Hematopoietic multipotent progenitor cell treated with erythropoietin and hydrocortisone succinate and interleukin-3 and kit ligand, for 8 days (in vitro differentiated cells): Measurements from ENCODE around the gene FAM170B.

ENCODE experiments used
- DNase-seq: peaks from one replicate; pipeline ENCODE4 v3.0.0-alpha.2; 2015

FAM170B gene

DNA sequence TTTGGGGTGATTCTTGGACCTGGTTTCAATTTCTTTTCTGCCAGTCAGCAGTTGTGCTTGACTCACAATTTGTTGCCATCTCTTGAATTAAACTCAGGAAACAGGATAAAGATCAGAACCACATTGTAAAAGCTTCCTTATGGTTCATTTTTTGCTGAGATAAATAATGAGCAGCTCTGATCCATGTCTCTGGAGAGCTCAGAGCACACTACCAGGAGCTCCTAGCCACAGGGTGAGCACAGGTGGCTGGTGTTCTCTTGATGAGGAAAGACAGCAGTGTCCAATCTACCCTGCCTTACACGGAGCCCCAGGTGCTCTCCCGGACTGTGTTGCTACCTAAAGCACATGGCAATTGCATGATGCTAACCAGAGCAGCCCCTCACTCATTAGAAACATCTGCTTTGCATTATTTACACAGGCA lies 17.2 kb upstream of the FAM170B start:
- DNase-seq, result no peak

- DNase-seq, result no peak
These were observed 16.6 kb upstream of the FAM170B start for GRCh38 chr10:49150426-49150825.

DNA sequence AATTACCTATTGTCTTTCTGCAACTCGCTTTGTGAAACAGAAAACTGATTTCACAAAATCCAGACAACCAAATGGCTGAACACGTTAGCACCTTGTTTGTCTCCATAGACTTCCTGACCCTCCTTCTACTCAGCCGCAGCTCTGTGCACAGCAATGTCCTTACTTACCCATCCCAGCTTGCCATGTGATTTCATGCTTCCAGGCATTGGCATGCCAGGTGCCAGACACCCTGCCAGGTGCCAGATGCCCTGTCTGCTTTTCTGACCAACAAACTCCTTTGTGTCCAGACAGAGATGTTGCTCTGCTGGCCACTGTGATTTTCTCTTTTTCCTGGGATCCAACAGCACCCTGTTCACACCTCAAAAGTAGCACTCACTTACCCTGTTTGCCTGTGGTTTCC lies 16.1 kb upstream of the FAM170B start:
- no peak for DNase-seq

DNA sequence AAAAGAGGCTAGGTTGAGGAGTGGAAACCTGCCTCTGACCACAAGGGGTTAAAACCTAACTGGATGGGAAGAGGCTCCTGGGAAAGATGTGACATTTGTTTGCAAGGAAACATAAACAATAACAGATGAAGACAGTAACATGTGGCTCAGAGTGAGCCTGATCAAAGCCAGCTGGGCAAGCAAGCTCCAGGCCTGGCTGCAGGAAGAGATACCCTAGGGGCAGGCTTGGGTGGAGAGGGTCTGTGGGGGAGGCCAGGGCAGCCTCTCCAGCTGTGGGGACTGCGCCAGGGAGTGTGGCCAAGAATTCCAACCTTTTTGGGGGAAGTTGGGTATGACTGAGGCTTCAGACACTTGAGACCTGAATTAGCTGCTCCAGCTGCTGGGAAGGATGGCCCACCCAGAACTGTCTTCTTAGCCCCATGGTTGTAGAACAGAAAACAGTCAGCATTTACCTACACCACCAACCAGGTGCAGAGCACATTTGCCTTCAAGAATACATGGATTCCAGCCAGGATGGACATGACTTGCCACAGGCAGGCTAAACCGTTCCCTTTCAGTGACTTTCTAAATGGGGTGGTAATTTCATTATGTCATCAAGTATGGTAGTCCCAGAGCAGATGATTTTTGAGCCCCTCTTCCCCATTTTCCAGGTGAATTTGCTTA lies 10.4 kb upstream of the FAM170B start:
- DNase-seq, result no peak

- no peak for DNase-seq
These were observed 9.4 kb upstream of the FAM170B start for GRCh38 chr10:49143249-49143648.

GRCh38 chr10:49141541-49142332 lies 7.9 kb upstream of the FAM170B start:
- DNase-seq, result no peak

DNA sequence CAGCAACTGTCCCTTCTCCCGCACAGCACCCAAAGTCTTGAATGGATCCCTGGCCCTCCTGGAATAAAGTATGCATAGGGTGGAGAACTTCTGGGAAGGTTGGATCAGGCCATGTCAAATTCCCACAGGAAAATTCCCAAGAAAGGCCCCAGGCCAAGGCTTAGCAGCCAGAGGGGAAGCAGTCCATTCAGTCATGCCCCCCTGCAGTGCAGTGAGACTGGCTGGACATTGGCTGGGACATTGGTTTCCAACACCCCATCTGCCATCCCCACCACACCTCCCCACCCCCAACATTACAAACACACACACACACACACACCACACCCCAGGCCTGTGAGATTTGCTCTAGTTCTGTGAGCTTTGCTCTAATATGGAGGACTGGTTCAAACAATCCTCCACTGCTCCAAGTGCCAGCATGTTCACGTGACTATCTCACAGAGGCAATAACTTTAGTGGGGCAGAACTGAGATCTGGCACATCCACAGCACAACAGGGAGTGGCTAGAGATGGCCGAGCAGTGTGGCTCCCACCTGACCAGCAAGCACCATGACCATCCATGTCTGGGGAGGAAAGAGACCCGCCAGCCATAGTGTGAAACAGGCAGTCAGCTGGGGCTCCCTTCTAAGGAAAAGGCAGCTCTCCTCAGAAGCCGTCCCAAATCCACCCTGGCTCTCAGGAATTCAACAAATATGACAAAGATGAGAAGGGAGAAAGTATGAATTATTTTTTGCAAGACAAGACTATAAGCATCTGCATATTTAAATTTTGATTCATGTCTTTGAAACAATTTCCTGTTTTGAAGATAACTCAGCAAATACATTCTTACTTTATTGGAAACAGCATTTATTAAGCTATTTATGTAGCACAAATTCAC lies 6.7 kb upstream of the FAM170B start:
- no peak for DNase-seq

DNA sequence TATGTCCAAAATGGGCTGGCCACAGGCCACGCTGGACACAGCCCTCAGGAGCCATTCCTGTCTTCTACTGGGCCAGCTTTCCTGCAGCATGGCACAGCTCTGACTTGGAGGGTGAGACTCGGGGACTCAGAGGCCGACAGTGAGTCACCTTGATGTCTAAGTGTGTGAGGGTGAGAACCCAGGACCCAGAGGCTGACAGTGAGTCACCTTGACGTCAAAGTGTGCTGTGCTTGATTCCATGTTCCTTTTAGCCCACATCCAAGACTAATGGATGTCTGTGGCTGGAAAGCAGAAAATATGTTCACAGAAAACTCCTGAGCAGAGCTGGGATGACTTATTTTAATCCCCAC lies 6.0 kb upstream of the FAM170B start:
- DNase-seq, result no peak

- DNase-seq, result no peak
These were observed 5.4 kb upstream of the FAM170B start for GRCh38 chr10:49139028-49139845.

DNA sequence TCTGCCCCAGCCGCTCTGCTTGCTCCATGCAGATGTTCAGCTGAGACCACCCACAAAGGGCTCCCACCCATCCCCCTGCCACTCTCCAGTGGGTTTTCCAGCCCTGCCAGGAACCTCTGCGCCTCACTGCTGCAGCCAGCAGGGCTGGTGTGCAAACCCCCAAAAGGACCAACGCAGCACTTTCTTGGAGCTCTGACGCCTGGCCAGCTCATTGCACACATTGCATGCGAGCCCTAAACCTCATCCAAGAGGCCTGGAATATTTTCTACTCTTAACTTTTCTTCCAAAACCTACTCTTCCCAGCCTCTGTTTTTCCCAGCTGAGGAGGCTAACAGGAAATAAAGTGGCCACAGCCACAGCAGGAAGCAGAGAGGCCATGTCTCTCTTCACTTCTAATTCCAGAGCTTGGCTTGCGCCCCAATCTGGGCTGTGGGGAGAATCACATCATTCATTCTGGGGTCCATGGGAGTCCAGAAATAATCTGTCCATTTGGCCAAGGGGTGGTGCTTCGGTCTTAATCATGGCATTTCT lies 4.6 kb upstream of the FAM170B start:
- no peak for DNase-seq

DNA sequence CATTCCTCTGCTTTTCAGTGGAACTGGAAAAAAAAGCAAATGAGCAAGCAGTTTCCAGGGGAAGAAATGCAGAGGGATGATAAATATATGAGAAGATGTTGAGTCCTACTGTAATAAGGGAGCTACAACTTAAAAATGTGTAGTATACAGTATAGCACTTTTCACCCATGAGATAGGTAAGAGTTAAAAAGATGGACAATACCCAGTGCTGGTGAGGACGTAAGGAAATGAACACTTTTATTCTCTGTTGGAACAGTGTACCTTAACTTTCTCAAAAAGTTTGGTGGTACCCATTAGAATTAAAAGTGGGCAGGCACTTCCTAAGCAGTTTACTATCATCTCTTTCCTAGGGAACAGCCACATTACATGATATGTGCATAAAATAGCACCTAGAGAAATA lies 2.7 kb upstream of the FAM170B start:
- DNase-seq, result no peak

GRCh38 chr10:49135575-49136313 lies 1.9 kb upstream of the FAM170B start:
- no peak for DNase-seq

DNA sequence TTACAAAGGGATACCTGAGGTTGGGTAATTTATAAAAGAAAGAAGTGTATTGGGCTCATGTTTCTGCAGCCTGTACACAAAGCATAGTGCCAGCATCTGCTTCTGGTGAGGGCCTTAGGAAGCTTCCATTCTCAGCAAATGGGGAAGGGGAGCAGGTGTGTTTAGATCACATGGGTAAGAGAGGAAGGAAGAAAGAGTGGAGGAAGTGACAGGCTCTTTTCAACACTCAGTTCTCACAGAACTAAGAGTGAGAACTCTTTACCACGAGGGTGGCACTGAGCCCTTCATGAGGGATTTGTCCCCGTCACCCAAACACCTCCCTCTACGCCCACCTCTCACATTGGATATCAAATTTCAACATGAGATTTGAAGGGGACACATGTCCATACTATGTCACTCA lies 506 bp upstream of the FAM170B start:
- no peak for DNase-seq

DNA sequence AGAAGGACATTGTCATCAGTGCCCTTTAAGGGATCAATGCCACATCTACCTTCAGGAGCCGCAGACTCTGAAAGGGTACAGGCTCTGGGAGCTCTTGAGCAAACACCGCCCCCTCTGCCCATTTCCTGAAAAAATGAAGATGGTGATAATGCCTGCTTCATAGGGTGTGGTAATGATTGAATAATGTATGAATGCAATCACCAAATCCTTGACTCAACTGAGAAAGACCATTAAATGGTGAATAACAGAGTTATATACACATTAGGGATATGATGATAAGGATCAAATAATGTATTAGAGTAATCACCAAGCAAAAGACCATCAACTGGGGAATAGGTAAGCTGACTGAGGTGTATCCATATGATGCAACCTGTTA lies 1.5 kb downstream of the FAM170B start:
- DNase-seq, result no peak

DNA sequence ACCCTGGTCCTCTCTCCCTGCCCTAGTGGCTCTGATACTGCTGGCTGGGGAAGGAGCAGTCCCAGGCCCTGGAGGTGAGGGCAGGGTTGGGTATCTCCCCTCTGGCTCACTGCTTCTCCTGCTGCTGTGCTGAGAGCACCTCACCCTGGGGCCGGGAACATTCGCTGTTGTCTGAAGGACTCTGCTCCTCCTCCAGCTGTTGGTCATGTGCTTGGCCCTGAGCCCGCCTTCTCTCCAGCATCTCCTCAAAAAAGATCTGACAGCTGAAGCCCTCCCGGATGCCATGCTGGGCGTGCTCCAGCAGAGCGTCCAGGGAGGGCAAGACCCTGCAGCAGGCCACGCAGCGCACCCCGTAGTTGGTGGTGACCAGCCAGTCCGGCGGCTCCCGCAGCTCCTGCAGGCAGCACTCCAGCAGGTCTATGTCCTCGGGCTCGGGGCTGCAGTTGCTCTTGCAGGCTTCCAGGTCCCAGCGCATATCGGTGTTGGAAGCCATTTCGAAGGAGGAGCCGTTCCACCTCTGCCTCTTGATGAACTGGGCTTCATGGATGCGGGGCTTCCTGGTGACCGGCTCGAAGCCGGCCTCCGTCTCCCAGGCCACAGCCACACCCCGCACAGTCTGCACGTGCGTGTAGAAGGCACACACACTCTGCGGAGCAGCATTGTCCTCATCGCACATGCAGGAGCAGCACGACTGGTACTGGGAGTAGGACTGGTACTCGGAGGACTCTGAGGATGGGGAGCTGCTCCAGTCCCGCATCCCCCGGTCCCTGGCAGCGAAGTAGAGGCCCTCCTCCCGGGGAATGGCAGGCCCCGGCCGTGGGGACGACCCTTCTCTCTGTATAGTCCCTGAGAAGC lies 2.1 kb downstream of the FAM170B start:
- DNase-seq, result no peak

DNA sequence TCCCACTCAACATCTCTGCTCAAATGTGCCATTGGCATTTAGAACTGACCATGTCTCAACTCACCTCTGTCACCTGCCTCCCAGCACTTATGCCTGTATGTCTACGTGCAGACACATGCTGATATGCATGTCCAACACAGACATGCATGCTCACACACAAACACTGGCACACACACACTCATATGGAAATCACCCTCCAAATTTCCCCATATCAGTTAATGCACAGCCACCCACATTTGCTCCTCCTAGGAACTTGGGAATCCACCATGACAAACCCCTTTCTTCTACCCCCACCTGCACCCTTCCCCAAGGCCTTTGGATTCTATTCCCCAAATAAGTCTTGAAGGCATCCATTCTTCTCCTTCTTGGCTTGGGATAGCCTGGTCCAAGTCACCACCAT lies 4.4 kb downstream of the FAM170B start:
- no peak for DNase-seq

DNA sequence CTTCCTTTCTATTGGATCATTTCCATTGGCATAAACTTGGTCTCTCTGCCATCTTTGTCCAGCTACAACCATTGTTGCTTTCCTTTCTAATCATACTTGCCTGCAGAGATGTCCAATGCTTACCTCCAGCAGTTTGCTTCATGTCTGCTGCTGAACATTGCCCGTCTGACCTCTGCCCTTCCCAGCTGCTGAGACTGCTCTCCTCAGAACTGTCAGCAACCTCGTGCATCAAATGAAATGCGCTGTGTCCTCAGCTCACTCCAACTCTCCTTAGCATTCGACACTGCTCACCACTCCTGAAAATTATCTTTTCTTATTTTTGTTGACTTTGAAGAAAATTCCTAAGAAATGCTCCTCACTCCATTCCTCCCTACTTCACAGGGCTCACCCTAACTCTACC lies 5.0 kb downstream of the FAM170B start:
- DNase-seq, result no peak

GRCh38 chr10:49123981-49124950 lies 9.6 kb downstream of the FAM170B start:
- no peak for DNase-seq

- no peak for DNase-seq
These were observed 12.9 kb downstream of the FAM170B start for GRCh38 chr10:49120911-49121310.

DNA sequence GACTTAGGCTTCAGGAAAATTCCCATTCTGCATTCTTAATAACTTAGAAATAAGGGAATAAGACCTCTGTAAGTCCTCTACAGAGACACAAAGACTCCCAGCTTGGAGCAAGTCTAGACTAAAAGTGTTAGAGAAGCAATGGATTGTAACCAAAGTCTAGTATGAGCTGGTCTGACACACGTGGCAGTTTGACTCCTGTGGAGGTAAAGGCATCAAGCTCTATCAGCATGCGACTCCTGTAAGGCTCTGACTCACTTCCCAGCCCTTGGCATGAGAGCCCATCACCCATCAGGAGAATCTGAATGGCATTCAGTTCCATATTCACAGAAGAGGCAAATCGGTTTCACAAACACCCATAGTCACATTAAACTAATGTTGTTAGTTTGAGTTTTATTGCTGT lies 14.1 kb downstream of the FAM170B start:
- no peak for DNase-seq
